KG1 (cell line): ENCODE data around the gene TNFRSF18.
"Not testable (repeated sequence)": the region's sequence is repeated elsewhere in the genome, so short reads cannot be mapped to it uniquely, and the experiment has no call there.

Experiments used
- DNase-seq: peaks from one replicate; lab custom pipeline; 2025; lab: John Stamatoyannopoulos, UW

Gene TNFRSF18

DNA sequence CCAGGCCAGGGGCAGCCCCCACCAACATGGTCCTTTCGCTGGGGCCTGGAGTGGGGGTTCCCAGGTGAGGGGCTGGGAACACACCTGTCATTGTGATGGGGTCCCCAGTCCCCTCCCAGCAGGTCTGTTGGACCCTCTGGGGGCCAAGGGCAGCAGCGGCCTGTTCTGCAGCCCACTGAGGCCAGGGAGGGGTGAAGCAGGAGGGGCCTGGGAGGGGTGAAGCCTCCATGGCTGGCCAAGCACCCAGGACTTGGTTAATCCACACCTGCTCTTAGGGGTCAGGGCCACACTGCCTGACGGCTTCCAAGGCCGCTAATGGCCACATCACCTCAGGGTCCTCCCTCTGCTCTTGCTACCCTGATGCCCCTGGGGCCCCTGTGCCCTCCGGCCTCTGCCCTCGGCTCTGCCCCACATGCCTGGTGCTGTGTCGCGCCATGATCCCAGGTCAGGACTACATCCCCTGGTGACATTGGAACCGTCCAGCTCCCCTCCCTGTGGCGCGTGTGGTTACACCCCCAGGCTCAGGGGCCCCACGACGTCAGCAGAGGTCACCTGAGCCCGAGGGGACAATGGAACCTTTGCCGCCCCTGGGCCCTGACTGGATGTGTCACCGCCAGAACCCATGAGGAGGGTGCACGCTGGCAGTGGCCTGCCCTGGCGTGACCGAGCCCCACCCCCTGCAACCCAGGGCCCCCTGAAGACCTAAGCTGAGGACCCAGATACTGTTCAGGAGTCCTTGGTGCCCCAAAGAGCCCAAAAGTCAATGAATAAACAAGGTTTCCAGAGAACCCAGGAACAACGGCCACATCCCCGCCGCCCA lies 7.0 kb downstream of the TNFRSF18 start:
- DNase-seq: no peak

DNA sequence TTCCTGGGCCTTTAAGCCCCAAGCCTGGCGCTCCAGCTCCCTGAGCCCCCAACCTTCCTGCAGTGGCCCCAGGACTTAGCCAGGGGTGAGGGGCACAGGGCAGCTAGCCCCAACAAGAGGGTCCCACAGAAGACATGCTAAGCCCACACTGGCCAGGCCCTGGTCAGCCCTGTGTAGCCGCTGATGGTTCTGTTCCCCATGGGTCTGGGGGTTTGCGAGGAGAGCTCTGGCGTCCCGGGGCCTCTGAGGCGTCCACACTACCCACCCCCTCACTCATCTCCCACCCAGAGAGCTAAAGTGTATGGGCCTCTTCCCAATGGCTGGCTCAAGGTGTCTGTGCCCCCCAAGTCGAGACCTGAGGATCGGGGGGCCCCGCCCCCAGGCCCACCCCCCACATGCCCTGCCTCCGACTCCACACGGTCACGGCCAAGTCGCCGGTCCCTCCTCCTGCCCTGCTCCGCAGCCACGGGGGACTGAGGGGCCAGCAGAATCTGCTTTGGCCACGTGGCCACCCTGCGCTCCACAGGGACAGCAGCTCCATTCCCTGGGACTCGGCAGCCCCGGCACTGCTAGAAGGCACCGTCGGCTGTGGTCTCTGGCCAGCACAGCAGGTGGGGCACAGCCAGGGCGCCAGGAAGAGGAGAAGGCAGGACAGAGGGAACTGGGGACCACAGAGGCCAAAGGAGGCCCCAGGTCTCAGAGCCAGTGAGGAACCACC lies 7.8 kb downstream of the TNFRSF18 start:
- DNase-seq: no peak

DNA sequence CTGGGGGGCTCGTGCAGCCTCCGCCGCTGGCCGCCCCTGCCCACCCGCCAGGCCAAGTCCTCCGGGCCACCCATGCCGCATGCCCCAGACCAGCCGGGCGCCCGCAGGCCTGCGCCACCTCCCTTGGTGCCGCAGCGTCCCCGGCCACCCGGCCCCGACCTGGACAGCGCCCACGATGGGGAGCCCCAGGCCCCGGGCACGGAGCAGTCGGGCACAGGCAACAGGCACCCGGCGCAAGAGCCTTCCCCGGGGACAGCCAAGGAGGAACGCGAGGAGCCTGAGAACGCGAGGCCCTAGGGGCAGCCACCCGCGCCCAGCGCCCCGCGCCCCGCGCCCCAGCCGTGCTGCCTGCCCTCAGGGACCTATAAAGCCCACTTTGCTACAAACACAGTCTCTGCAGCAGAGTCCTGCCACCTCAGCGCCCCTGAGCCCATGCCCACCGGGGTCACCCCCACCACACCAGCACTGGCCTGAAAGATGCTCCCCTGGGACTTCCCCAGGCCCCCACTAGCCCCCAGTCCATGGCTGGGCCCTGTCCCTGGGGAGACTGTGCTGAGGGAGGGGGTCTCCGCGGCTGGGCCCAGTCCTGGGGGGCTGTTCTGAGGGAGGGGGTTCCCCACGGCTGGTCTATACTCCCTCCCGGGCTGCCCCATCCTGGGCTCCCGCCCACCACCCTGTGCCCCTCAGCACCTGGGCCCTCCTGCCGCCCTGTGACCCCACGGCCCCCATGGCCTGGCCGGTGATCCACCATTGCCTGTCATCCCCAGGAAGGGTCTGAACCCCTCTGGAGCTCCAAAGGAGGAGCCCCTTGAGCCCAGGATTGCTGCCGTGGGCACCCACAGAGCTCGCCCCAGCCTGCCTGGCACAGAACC lies 8.6 kb downstream of the TNFRSF18 start:
- DNase-seq: no peak

DNA sequence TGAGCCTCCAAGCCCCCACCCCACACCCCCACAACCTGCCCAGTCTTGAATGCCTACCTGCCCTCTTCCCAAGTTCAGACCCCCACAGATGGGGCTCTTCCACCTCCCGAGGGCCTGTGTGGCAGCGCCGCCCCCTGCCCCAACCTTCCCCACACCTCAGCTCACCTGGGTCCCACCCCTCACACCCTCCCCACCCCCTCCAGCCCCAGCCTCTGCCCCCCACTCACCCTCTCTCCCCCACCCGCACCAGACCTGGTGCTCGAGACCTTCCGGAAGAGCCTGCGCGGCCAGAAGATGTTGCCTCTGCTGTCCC lies 9.2 kb downstream of the TNFRSF18 start:
- DNase-seq: no peak

DNA sequence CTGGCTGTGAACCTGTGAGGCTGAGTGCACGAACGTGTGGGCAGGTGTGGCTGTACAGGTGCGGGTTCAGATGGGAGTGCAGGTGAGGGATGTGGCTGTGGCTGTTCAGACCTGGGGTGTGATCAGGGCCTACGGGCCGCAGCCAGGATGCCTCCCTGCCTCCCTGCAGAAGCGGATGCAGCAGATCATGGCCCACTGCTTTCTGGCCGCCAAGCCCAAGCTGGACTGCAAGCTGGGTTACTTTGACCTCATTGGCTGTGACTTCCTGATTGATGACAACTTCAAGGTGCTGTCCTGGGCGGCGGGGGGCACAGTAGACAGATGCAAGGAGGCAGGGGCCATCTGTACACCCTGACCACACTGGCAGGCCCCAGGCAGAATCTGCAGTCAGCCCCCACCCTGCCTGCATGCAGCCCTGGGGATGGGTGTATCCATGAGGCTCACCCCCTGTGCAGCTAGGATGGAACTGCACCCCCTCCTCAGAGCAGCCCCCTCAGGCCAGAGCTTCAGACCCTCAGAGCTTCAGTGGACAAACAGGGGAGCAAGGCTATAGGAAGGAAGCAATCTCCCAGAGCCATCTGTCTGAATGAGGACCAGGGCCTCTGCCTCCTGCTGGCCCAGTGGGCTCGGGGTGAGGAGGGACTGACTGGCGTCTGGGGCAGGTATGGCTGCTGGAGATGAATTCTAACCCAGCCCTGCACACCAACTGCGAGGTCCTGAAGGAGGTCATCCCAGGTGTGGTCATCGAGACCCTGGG lies 9.8 kb downstream of the TNFRSF18 start:
- DNase-seq: no peak

DNA sequence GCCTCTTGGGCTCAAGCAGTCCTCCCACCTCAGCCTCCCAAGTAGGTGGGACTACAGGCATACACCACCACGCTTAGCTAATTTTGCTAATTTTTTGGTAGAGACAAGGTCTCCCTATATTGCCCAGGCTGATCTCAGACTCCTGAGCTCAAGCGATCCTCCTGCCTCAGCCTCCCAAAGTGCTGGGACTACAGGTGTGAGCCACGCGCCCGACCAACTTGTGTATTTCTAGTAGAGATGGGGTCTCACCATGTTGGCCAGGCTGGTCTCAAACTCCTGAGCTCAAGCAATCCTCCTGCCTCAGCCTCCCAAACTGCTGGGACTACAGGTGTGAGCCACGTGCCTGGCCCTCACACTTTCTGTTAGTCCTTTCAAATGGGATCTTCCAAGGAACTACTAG lies 10.7 kb downstream of the TNFRSF18 start:
- DNase-seq: not testable (repeated sequence)

DNA sequence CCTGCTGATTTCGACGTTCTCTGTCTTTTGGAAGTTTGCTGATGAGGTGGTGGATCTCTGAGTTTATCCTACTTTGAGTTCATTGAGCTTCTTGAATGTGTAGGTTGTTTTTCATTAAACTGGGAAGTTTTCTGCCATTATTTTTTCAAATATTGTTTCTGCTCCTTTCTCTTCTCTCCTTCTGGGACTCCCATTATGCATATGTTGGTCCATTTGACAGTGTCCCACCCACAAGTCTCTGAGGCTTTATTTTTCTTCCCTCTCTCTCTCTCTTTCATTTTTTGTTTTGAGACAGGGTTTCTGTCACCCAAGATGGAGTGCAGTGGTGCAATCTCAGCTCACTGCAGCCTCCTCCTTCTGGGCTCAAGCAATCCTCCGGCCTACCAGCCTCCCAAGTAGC lies 11.7 kb downstream of the TNFRSF18 start:
- DNase-seq: no peak

DNA sequence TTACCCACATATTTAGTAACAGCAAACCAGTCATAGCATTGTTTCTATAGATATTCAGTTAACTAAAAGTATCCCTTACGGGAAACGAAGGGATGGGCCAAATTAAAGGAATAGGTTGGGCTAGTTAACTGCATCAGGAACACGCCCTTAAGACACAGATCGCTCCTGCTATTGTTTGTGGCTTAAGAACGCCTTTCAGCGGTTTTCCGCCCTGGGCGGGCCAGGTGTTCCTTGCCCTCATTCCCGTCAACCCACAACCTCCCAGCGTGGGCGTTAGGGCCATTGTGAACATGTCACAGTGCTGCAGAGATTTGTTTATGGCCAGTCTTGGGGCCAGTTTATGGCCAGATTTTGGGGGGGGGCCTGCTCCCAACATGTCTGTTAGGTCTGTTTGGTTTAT lies 14.7 kb downstream of the TNFRSF18 start:
- DNase-seq: no peak

DNA sequence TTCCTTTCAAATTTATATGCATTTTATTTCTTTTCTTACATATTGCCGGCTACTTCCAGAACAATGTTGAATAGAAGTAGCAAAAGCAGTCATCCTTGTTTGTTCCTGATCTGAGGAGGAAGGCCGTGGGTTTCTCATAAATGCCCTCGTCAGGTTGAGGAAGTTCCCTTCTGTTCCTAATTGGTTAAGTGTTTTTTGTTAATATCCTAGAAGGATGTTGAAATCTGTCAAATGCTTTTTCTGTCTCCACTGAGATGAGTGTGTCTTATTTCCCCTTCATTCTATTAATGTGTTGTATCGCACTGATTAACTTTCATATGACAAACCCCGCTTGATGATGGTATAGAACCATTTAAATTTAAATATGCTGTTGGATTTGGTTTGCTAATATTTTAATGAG lies 17.3 kb downstream of the TNFRSF18 start:
- DNase-seq: no peak

DNA sequence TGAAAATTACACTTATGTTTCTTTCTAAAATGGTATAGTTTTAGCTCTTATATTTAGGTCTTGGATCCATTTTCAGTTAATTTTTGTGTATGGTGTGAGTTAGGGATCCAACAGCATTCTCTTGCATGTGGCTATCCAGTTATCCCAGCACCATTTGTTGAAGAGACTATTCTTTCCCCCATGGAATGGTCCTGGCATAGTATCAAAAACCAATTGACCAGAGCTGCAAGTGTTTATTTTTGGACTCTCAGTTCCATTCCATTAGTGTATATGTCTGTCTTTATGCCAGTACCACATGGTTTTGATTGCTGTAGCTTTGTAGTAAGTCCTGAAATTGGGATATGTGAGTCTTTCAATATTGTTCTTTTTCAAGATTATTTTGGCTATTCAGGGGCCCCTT lies 18.5 kb downstream of the TNFRSF18 start:
- DNase-seq: no peak

DNA sequence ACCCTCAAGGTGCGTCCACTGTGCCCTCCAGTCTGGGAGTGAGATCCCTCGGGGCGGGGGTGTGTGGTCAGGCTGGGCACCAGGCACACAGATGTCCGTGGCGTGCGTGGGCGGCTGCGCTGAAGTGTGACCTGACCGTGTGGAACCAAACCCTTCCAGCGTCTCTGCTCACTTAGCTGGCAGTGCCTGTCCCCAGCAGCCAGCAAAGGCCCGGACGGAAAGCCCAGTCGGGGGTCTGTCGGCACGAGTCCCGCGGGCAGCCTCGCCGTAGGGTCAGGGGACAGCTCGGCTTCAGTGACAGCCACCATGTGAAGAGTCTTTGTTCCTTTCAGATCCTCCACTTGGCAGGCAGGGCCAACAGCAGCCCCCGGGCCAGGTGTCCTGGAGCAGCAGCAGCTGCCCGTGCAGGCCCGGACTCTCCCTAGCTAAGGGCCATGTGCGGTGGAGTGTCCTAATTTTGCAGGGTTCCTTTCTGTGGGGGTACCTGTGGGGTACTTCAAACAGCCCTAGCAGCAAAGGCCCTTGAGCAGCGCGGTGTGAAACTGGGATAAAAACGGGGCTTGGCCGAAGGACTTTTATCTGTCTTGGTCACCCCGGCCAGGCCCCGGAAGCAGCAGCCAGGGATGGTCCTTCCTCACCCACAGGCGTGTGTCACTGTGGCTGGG lies 21.2 kb downstream of the TNFRSF18 start:
- no peak for DNase-seq

DNA sequence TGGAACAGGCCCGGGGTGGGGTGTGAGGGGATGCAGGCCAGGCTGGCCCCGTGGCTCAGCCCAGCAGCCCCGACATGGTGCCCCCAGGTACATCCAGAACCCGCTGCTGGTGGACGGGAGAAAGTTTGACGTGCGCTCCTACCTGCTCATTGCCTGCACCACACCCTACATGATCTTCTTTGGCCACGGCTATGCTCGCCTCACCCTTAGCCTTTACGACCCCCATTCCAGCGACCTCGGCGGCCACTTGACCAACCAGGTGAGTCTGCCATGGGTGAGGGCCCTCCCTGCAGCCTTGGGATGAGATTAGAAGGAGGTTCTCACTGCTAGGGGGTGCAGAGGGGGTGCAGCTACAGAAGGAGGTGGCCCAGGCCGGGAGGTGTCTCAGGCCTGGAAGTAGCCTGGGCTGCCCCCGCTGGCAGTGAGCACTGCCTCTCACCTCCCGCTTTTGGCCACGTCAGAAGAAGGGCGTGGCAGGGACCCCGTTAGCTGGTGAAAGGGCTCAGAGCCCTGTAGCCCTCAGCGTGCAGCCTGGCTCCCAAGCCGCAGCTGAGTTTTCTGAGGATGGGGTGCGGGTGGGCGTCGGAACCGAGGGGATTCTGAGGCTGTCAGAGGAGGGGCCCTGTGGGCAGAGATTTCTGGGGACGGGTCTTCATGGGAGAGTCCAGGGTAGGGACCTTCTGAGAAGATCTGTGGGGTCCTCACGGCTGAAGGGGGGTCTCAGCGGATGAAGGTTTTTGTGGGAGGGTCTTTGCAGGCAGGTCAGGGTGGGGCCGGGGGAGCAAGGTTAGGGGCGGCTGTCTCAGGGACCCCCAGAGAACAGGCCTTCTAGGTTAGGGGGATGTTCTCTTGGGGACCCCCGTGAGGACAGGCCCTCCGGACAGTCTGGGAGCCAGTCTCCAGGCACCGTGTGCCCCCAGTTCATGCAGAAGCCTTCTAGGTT lies 22.3 kb downstream of the TNFRSF18 start:
- DNase-seq: no peak

DNA sequence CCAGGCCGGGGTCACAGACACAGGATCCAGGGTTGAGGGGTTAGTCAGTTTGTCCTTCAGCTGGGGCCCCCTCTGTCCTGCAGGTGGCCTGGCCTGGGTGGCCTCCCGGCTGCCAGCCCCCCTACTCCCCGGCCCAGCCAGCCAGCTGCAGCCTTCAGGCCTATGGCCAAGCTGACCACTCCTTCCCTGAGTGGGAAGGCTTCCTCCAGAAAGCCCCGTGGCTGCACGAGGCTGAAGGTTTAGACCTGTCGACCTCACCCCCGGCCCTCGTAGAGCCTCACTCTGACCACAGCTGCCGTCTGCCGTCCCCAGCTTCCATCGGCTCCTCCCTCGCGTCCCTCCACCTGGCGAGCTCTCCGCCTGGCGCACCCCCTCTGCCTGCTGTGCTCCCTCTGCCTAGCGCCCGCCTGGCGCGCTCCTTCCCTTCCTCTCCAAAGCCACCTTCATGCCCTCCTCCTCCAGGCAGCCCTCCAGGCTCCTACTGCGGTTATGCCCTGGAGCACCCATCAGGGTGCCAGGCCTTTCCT lies 23.1 kb downstream of the TNFRSF18 start:
- DNase-seq: no peak

DNA sequence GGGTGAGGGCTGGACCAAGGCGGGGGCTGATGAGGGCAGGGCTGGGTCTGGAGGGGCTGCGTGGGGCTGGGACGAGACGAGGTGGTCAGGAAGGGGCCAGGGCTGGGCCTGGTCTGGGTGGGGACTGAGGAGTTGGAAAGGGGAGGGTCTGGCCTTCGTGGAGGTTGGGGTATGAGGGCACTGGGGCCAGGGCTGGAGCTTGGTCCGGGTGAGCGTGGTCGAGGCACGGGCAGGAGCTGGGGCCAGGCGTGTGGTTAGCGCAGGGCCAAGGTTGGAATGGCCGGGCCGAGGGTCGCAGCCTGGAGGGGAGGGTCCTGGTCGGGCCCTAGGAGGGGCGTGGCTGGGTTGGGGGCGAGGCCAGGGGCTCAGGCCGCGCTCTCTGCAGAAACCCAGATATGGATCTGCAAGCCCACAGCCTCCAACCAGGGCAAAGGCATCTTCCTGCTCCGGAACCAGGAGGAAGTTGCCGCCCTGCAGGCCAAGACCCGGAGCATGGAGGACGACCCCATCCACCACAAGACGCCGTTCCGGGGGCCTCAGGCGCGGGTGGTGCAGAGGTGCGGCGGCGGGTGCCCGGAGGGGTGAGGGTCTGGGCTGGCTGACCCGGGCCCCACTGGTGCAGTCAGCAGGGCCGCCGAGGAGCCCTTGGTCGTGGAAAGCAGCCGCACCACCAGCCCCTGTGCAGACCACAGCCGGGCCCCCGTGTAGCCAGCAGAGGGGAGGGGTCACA lies 23.7 kb downstream of the TNFRSF18 start:
- DNase-seq: no peak

DNA sequence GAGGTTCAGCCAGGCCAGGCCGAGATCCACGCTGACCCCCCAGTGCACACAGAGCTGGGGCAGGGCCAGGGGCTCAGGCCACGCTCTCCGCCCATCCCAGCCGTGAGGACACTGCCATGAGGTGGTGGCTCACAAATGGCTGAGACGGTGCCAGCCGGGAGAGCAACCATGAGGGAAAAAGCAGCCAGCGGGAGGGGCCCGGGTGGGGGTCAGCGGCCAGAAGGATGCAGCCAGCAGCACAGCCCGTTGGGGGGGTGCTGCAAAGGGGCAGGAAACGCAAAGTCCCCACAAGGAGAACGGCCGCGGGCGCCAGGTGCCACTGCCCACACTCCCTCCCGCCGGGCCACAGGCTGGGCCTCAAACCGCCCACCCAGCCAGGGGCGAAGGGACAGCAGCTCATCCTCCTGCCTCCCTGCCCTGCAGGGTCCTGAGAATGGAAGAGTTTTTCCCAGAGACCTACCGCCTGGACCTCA lies 24.4 kb downstream of the TNFRSF18 start:
- DNase-seq: no peak

DNA sequence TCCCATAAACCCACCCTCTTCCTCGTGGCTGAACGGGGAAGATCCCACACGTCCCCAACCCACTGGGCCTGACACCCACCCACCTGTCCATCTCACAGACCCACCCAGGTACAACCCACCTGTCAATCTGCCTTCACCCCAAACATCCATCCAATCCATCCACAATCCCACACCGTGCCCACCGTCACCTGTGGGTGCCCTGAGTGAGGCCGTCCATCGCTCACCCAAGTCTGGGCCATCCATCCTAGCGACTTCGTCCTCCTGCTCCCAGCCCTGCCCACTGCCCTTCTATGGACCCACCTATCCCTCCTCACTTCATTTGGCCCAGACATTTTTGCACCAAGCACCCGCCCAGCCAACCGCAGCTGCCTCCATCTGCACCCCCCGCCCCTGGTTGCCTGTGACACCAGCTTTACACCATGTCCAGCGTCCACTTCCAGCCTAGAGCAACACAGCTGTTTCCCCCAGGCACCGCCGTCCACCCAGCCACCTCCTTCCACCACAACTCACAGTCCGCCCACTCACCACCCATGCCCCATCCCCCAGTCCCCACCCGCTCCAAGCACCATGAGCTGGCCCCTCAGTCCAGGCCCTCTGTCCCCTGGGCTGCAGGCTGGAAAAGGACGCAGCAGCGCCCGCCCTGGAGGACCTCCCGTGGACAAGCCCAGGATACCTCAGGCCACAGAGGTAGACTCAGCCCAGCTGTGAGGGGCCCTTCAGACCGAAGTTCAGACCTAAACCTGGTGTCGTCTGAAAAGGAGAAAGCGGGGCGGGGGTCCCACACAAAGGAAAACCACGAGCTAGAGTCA lies 25.1 kb downstream of the TNFRSF18 start:
- no peak for DNase-seq

DNA sequence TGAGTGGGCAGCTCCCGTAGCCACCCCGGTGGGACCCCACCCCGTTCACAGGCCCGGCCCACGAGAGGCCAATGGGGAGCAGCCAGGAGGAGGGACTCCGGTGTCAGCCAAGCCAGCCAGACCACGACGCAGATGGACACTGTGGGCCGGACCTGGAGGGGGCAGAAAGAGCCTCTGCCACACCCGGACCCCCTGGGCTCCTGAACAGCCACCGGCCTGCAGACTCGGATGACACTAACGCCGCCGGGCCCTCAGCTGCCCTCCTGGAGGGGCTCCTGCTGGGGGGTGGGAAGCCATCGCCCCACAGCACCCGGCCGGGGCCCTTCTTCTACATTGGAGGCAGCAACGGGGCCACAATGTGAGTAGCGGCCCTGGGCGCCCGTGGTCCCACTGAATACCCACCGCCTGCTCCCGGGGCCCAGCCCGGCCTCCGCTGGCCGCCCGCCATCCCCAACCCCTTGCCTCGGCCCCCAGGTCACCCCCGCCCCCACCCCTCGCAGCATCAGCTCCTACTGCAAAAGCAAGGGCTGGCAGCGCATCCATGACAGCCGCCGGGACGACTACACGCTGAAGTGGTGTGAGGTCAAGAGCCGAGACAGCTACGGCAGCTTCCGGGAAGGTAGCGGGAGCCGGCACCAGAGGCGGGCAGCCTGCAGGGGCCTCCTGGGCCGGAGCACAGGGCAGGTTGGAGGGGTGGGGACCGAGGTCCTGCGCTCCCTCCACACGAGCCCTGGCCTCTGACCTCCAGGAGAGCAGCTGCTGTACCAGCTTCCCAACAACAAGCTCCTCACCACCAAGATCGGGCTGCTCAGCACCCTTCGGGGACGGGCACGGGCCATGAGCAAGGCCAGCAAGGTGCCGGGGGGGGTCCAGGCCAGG lies 26.2 kb downstream of the TNFRSF18 start:
- no peak for DNase-seq
